GM12878 (cell line): Measurements from ENCODE around the gene RGS1. TPM values are rescaled to one million over a fixed set of nuclear protein-coding genes. Genes with fewer than 3 reads are reported as not detected.
A peak's percentile ranks its signal among the peaks of the same experiment; 100 is the strongest.

ENCODE experiments used
- ATAC-seq: fragments of 200-7000 bp; cut with Tn5 transposase; 3 replicates; pipeline ENCODE4 v1.9.1; 2020; ENCODE audit warnings: mild to moderate bottlenecking, moderate library complexity
- BruUV-seq: library from RNA; stranded (reverse); fragments of 400-500 nt; replicated peaks from 2 replicates; lab custom pipeline; 2021; lab: Mats Ljungman, UMichigan
- CTCF ChIA-PET: fragments of 300-600 bp; sonication (Branson Sonifier 250); formaldehyde crosslinking; extraction: SDS; loops from one replicate; lab custom pipeline; 2021; ENCODE audit warnings: inconsistent platforms; lab: Yijun Ruan, JAX
- POLR2A ChIA-PET: fragments of 350-600 bp; formaldehyde crosslinking; extraction: SDS; loops from one replicate; lab custom pipeline; 2021; ENCODE audit warnings: inconsistent platforms; lab: Charles Lee
- RAD21 ChIA-PET: fragments of 300-600 bp; sonication (Branson Sonifier 250); formaldehyde crosslinking; loops from one replicate; lab custom pipeline; 2023; ENCODE audit warnings: antibody characterized with exemption; ENCODE audit not compliant: unreplicated experiment; lab: Charles Lee
- SMC1A ChIA-PET: fragments of 300-600 bp; sonication (Branson Sonifier 250); formaldehyde crosslinking; loops from one replicate; lab custom pipeline; 2023; ENCODE audit not compliant: unreplicated experiment, uncharacterized antibody; lab: Charles Lee
- DNase-seq: peaks from one replicate; pipeline ENCODE4 v3.0.0-alpha.2; 2011; ENCODE audit warnings: low read depth, low spot score
- FAIRE-seq: peaks from 3 replicates; lab custom pipeline; 2011; peaks lifted over from hg19 to GRCh38; lab: Jason Lieb, UNC
- H2AFZ ChIP-seq: 2 replicates; pipeline ENCODE4 v1.6.0; 2011; ENCODE audit warnings: low read depth, low read length, control low read depth; ENCODE audit not compliant: control insufficient read depth
- H3K27ac ChIP-seq: 2 replicates; pipeline ENCODE4 v1.5.1; 2011; ENCODE audit warnings: control low read depth; ENCODE audit not compliant: control insufficient read depth, insufficient read depth
- H3K27me3 ChIP-seq, 2 experiments: replicated peaks in 1 of 2; 2 replicates each; pipeline versions ENCODE4 v1.6.0 to v1.6.1; 2011; ENCODE audit warnings: low read length in 1 of 2; ENCODE audit not compliant: control insufficient read depth in 2 of 2, insufficient read depth in 2 of 2
- H3K36me3 ChIP-seq, 2 experiments: 2 replicates each; pipeline ENCODE4 v1.5.1; 2011; ENCODE audit warnings: low read length in 1 of 2; ENCODE audit not compliant: control insufficient read depth in 2 of 2, insufficient read depth in 2 of 2
- H3K4me1 ChIP-seq: 2 replicates; pipeline ENCODE4 v1.6.1; 2011; ENCODE audit warnings: mild to moderate bottlenecking, low read length, moderate library complexity, mixed read lengths; ENCODE audit not compliant: control insufficient read depth, insufficient read depth
- H3K4me2 ChIP-seq: 2 replicates; pipeline ENCODE4 v1.6.0; 2011; ENCODE audit warnings: control low read depth; ENCODE audit not compliant: control insufficient read depth, insufficient read depth
- H3K4me3 ChIP-seq: fragments of 200-600 bp; sonication (generic); 2 replicates; pipeline ENCODE4 v1.5.1; 2016
- H3K79me2 ChIP-seq: 2 replicates; pipeline ENCODE4 v1.6.0; 2011; ENCODE audit warnings: low read length; ENCODE audit not compliant: control insufficient read depth, insufficient read depth
- H3K9ac ChIP-seq: 2 replicates; pipeline ENCODE4 v1.8.0; 2011; ENCODE audit warnings: low read length, control low read depth, mixed read lengths; ENCODE audit not compliant: control insufficient read depth, insufficient read depth
- H3K9me3 ChIP-seq: replicated peaks from 3 replicates; pipeline ENCODE4 v1.5.1; 2011; ENCODE audit warnings: mild to moderate bottlenecking, low read length; ENCODE audit not compliant: control insufficient read depth, insufficient read depth
- H4K20me1 ChIP-seq: 2 replicates; pipeline ENCODE4 v1.6.0; 2011; ENCODE audit not compliant: control insufficient read depth, insufficient read depth
- ATF7 ChIP-seq: fragments of 450-650 bp; IDR thresholded peaks from 2 replicates; pipeline ENCODE4 v1.6.1; 2016; ENCODE audit warnings: low read depth, mild to moderate bottlenecking
- CBX5 ChIP-seq: sonication (generic); IDR thresholded peaks from 2 replicates; pipeline ENCODE4 v1.6.1; 2016; ENCODE audit warnings: low read depth, moderate library complexity, mild to moderate bottlenecking, inconsistent platforms
- CEBPB ChIP-seq, 2 experiments: fragments of 150-350 bp in 1 of 2; IDR thresholded peaks; 2 replicates each; pipeline ENCODE4 v1.6.1; 2012 to 2014; ENCODE audit warnings: low read depth in 2 of 2, low read length in 2 of 2, borderline replicate concordance in 1 of 2, inconsistent platforms in 1 of 2
- CHD4 ChIP-seq: fragments of 200-600 bp; sonication (generic); IDR thresholded peaks from 2 replicates; pipeline ENCODE4 v1.6.1; 2016; ENCODE audit warnings: mild to moderate bottlenecking
- ETV6 ChIP-seq, 2 experiments: fragments of 450-650 bp in 1 of 2; IDR thresholded peaks in 1 of 2; conservative IDR thresholded peaks in 1 of 2; 2 replicates each; pipeline ENCODE4 v1.6.1; 2014; ENCODE audit warnings: antibody characterized with exemption in 1 of 2, borderline replicate concordance in 1 of 2, low read depth in 1 of 2, mild to moderate bottlenecking in 1 of 2, moderate library complexity in 1 of 2
- FOS ChIP-seq: IDR thresholded peaks from 3 replicates; pipeline ENCODE4 v1.6.1; 2011; ENCODE audit warnings: borderline replicate concordance; ENCODE audit not compliant: insufficient read length; ENCODE audit errors: extremely low read depth
- MEF2B ChIP-seq: fragments of 450-650 bp; IDR thresholded peaks from 2 replicates; pipeline ENCODE4 v1.6.1; 2018; ENCODE audit warnings: mild to moderate bottlenecking, moderate library complexity; ENCODE audit not compliant: partially characterized antibody, poor library complexity, severe bottlenecking
- MTA3 ChIP-seq: IDR thresholded peaks from 2 replicates; pipeline ENCODE4 v1.6.1; 2012; ENCODE audit warnings: low read length, inconsistent platforms, borderline replicate concordance
- MXI1 ChIP-seq: fragments of 150-350 bp; IDR thresholded peaks from 2 replicates; pipeline ENCODE4 v1.6.1; 2011; ENCODE audit warnings: low read depth, mild to moderate bottlenecking, inconsistent platforms, low read length, improper control_type of control experiment
- NBN ChIP-seq: fragments of 450-650 bp; IDR thresholded peaks from 2 replicates; pipeline ENCODE4 v1.6.1; 2016
- NRF1 ChIP-seq: conservative IDR thresholded peaks from 2 replicates; pipeline ENCODE4 v1.6.1; 2011; ENCODE audit warnings: mild to moderate bottlenecking, low read depth, low read length, improper control_type of control experiment
- PAX5 ChIP-seq: IDR thresholded peaks from 2 replicates; pipeline ENCODE4 v1.6.1; 2011; ENCODE audit warnings: low read depth, low read length, borderline replicate concordance
- PML ChIP-seq: IDR thresholded peaks from 2 replicates; pipeline ENCODE4 v1.6.1; 2012; ENCODE audit warnings: low read length, inconsistent platforms
- SRF ChIP-seq, 2 experiments: IDR thresholded peaks; 2 replicates each; pipeline ENCODE4 v1.6.1; 2011; ENCODE audit warnings: low read depth in 2 of 2, low read length in 2 of 2, mild to moderate bottlenecking in 1 of 2, moderate library complexity in 1 of 2
- SUPT20H ChIP-seq: IDR thresholded peaks from 2 replicates; pipeline ENCODE4 v1.6.1; 2011; ENCODE audit warnings: low read depth, mild to moderate bottlenecking, low read length, moderate library complexity, borderline replicate concordance; ENCODE audit not compliant: control insufficient read depth
- TBL1XR1 ChIP-seq: IDR thresholded peaks from 2 replicates; pipeline ENCODE4 v1.6.1; 2012; ENCODE audit warnings: low read depth, low read length, improper control_type of control experiment
- ZNF217 ChIP-seq: fragments of 450-650 bp; IDR thresholded peaks from 2 replicates; pipeline ENCODE4 v1.6.1; 2017; ENCODE audit warnings: antibody characterized with exemption, mild to moderate bottlenecking
- ZNF24 ChIP-seq: fragments of 450-650 bp; IDR thresholded peaks from 2 replicates; pipeline ENCODE4 v1.6.1; 2017; ENCODE audit warnings: antibody characterized with exemption, mild to moderate bottlenecking
- ZNF274 ChIP-seq: IDR thresholded peaks from one replicate; pipeline ENCODE4 v1.8.0; 2011; ENCODE audit not compliant: insufficient read length, insufficient read depth
- WGBS: methylation state at CpG from one replicate; pipeline ENCODE4 v1.1.6; 2016; ENCODE audit warnings: low lambda C conversion rate; ENCODE audit not compliant: insufficient replicate concordance, insufficient coverage; ENCODE audit errors: missing lambda C conversion rate; 5-methylcytosine and 5-hydroxymethylcytosine counted together
- in situ Hi-C: fragments of 300-500 bp; cut with MboI; formaldehyde crosslinking; loops from 9 replicates; pipeline ENCODE4 v1.14.3; 2018; ENCODE audit warnings: mixed read lengths
- intact Hi-C: fragments of 100-400 bp; cut with micrococcal nuclease; formaldehyde crosslinking; loops from one replicate; pipeline ENCODE4 v1.14.2; 2022; ENCODE audit not compliant: unreplicated experiment
- polyA plus RNA-seq, 11 experiments: library from polyadenylated mRNA; depleted of rRNA in 4 of 11; unstranded in 6 of 11; stranded (reverse) in 5 of 11; fragments of >200 nt; fragmentation: Nextera tagmentation in 4 of 11; fragmentation: Illumina TruSeq in 1 of 11; extraction: Ambion mirVana in 4 of 11; extraction: Trizol in 1 of 11; gene quantifications; 1 replicate in 1 of 11; 2 replicates in 10 of 11; pipeline versions ENCODE4 v1.2.1 to v1.2.3, GENCODE V29; 2011 to 2016; ENCODE audit warnings: inconsistent platforms in 2 of 11, missing spikeins in 2 of 11, low read depth in 1 of 11
- total RNA-seq, 4 experiments: library from RNA; depleted of rRNA in 3 of 4; stranded (reverse); fragments of >200 nt in 3 of 4; fragmentation: Illumina TruSeq in 1 of 4; extraction: Trizol in 1 of 4; gene quantifications; 2 replicates each; pipeline versions ENCODE4 v1.2.1 to v1.2.3, GENCODE V29; 2013 to 2021
- TF ChIP-seq, protein P1 (sequence below): fragments of 450-650 bp; IDR thresholded peaks from 2 replicates; pipeline ENCODE4 v1.6.1; 2016; ENCODE audit warnings: mild to moderate bottlenecking
- TF ChIP-seq, protein P2 (sequence below): fragments of 450-650 bp; conservative IDR thresholded peaks from 2 replicates; pipeline ENCODE4 v1.6.1; 2017; ENCODE audit warnings: mild to moderate bottlenecking, moderate library complexity

RGS1 gene
- total and polyA plus RNA-seq, 10 of the 15 experiments (the other 5 are each of a cell fraction or from before 2014, with no cell fraction given) = 20.7 to 882 (median 45.9) TPM

- ChIA-PET RAD21 (interaction anchor here (0.9 to 2.4 kb wide), 6 partner anchors 10 to 152 kb away, joined by 3 to 9 read pairs (median 6); no protein-coding TSS in a partner anchor), POLR2A (no interaction called here), SMC1A (interaction anchor here (0.9 to 3.6 kb wide), 8 partner anchors 10 to 149 kb away, joined by 3 to 18 read pairs (median 4); partner anchors contain the start of gene RGS13), CTCF (interaction anchor here (0.6 to 3.8 kb wide), 7 partner anchors 10 to 497 kb away, joined by 3 to 28 read pairs (median 7); no protein-coding TSS in a partner anchor)
- 2% methylated on average over 3 of the region's 3 CpGs for WGBS
- Histone ChIP-seq H3K36me3 (no peaks in the 10 kb centered on the region), H3K79me2 (no peaks in the 10 kb centered on the region), H2AFZ (no peak overlapping the region), H3K27ac (no peak overlapping the region), H3K27me3 (no peaks in the 10 kb centered on the region), H3K9ac (no peak overlapping the region), H3K4me2 (no peak overlapping the region), H3K4me1 (no peaks in the 10 kb centered on the region), H3K4me3 (no peak overlapping the region), H4K20me1 (no peaks in the 10 kb centered on the region), H3K9me3 (no peaks in the 10 kb centered on the region)
- DNase-seq (peak; percentile 66), ATAC-seq (peak; percentile 84), FAIRE-seq (no peak)
- intact Hi-C loops = loop anchor here (2.0 kb wide), 1 partner anchor 14 kb away; no protein-coding TSS in a partner anchor
- no TSS peak for BruUV-seq
- in situ Hi-C loops = no loop called here
- TF ChIP-seq ETV6 (conservative IDR thresholded peaks at IDR 0.05 in 1 of 2, IDR thresholded peaks at IDR 0.05 in 1 of 2; ENCODE audit: borderline replicate concordance in 1 of 2, low read depth in 1 of 2) (no peak), CEBPB (IDR thresholded peaks at IDR 0.05; ENCODE audit: borderline replicate concordance in 1 of 2, low read depth in 2 of 2, low read length in 2 of 2) (no peak), MXI1 (no peak), ZNF274 (no peak), NBN (0 out of 2 replicates have a peak, but pooled peaks have one; percentile 29), FOS (no peak), ATF7 (0 out of 2 replicates have a peak, but pooled peaks have one; percentile 13), SUPT20H (no peak), ZNF24 (0 out of 2 replicates have a peak, but pooled peaks have one; percentile 26), TBL1XR1 (no peak), SRF (IDR thresholded peaks at IDR 0.05; ENCODE audit: low read depth in 2 of 2, low read length in 2 of 2) (no peak), NRF1 (no peak), ZNF217 (peak; percentile 97), CHD4 (no peak), PAX5 (0 out of 2 replicates have a peak, but pooled peaks have one; percentile 35), MTA3 (no peak), PML (no peak), MEF2B (peak; percentile 96), CBX5 (no peak)
- TF ChIP-seq, protein P1, sequence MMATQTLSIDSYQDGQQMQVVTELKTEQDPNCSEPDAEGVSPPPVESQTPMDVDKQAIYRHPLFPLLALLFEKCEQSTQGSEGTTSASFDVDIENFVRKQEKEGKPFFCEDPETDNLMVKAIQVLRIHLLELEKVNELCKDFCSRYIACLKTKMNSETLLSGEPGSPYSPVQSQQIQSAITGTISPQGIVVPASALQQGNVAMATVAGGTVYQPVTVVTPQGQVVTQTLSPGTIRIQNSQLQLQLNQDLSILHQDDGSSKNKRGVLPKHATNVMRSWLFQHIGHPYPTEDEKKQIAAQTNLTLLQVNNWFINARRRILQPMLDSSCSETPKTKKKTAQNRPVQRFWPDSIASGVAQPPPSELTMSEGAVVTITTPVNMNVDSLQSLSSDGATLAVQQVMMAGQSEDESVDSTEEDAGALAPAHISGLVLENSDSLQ = peak; percentile 29
- TF ChIP-seq, protein P2, sequence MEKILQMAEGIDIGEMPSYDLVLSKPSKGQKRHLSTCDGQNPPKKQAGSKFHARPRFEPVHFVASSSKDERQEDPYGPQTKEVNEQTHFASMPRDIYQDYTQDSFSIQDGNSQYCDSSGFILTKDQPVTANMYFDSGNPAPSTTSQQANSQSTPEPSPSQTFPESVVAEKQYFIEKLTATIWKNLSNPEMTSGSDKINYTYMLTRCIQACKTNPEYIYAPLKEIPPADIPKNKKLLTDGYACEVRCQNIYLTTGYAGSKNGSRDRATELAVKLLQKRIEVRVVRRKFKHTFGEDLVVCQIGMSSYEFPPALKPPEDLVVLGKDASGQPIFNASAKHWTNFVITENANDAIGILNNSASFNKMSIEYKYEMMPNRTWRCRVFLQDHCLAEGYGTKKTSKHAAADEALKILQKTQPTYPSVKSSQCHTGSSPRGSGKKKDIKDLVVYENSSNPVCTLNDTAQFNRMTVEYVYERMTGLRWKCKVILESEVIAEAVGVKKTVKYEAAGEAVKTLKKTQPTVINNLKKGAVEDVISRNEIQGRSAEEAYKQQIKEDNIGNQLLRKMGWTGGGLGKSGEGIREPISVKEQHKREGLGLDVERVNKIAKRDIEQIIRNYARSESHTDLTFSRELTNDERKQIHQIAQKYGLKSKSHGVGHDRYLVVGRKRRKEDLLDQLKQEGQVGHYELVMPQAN = no peak
Measured at GRCh38 chr1:192626366-192627179, 51.0 kb downstream of the RGS1 start.
